Subcutaneous abdominal adipose tissue (tissue), 5 donors: ENCODE measurements around the gene CFAP99.

Source experiments
- H3K27ac ChIP-seq: one replicate; pipeline ENCODE4 v1.7.0; 2013; ENCODE audit warnings: low read depth, mild to moderate bottlenecking, inconsistent platforms, low read length, moderate library complexity
- H3K27me3 ChIP-seq, 5 donors: one replicate each; pipeline ENCODE4 v1.7.0; 2013; ENCODE audit warnings: low read length in 5 of 5, inconsistent platforms in 1 of 5; ENCODE audit not compliant: control insufficient read depth in 5 of 5, insufficient read depth in 4 of 5
- H3K36me3 ChIP-seq, 5 donors: one replicate each; pipeline ENCODE4 v1.7.0; 2013; ENCODE audit warnings: low read length in 5 of 5; ENCODE audit not compliant: control insufficient read depth in 5 of 5, insufficient read depth in 5 of 5
- H3K4me1 ChIP-seq, 5 donors: one replicate each; pipeline ENCODE4 v1.7.0; 2013; ENCODE audit warnings: low read length in 5 of 5, mild to moderate bottlenecking in 3 of 5, moderate library complexity in 1 of 5; ENCODE audit not compliant: control insufficient read depth in 5 of 5, insufficient read depth in 5 of 5
- H3K4me3 ChIP-seq, 5 donors: one replicate each; pipeline ENCODE4 v1.7.0; 2013; ENCODE audit warnings: low read length in 5 of 5, low read depth in 1 of 5
- H3K9ac ChIP-seq, 5 donors: one replicate each; pipeline ENCODE4 v1.7.0; 2013; ENCODE audit warnings: low read length in 5 of 5, mild to moderate bottlenecking in 4 of 5, moderate library complexity in 3 of 5
- H3K9me3 ChIP-seq, 5 donors: one replicate each; pipeline ENCODE4 v1.7.0; 2013; ENCODE audit warnings: low read length in 5 of 5; ENCODE audit not compliant: control insufficient read depth in 5 of 5
- donor health status: healthy.
- donor health status: healthy.
- donor health status: healthy.
- donor health status: healthy.
- donor health status: healthy.

Gene CFAP99

DNA sequence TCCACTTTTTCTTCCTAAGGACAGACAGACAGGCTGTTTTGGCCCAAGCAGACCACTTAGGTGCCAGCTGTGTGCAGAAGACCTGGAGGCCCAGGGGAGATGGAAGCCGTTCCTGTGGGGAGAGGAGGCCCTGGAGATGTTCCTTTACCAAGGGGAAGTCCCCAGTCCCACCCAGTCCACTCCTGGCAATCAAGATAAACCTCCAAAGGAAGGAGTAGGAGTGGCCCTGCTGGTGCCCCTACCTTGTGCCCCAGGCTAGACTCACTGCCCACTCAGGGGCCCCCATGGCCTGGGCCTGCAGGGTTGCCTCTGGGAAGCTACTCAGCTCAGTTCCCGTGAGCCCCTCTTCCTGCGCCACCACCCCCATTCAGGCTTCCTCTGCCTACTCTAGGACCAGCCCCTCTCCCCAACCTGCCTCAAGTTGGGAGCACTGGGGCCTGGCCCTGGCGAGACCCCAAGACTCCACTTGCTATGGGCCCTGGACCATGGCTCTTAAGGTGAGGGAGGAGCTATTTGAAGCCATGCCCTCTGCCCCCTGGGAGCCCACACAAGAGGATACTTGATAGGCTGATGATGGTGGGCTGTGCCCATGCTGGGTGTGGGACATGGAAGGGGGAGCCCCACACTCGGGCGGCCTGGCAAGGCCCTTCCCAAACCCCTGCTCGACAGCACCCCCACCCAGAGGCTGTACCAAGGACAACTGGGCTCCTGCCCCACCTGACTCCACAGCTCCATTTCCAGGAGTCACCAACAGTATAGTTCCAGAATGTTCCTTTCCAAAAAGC is 25.4 kb downstream of the CFAP99 start:
- Histone ChIP-seq H3K4me3 (no peak overlapping the region), H3K36me3 (no peaks in the 10 kb centered on the region), H3K9me3 (peaks cover 0 to 3% (median 0%) of the 10 kb centered on the region in 5 donors), H3K9ac (no peak overlapping the region), H3K4me1 (peaks cover 0 to 5% (median 3%) of the 10 kb centered on the region in 5 donors), H3K27ac (no peak overlapping the region), H3K27me3 (peaks cover 0 to 2% (median 0%) of the 10 kb centered on the region in 5 donors)

DNA sequence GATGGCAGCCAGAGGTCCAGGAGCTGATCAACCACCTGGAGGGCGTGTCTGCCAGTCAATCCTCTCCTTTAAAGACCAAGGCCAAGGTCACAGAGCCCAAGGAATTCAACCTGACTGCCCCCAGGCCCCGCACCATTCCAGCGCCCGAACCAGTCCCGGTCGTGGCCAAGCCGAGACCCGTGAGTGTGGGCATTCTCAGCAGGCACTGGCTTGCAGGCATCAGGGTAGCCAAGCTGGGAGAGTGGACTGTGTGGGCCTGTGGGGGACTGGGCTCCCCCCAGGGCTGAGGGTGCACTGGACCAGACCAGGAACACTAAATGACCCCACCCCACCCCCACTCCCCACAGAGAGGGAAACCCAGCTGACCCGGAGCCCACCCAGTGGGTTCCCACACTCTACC is 26.4 kb downstream of the CFAP99 start:
- Histone ChIP-seq H3K4me3 (no peak overlapping the region), H3K36me3 (no peaks in the 10 kb centered on the region), H3K4me1 (peaks cover 0 to 5% (median 3%) of the 10 kb centered on the region in 5 donors), H3K9me3 (peaks cover 0 to 3% (median 0%) of the 10 kb centered on the region in 5 donors), H3K27me3 (peaks cover 0 to 2% (median 0%) of the 10 kb centered on the region in 5 donors), H3K27ac (no peak overlapping the region), H3K9ac (no peak overlapping the region)

DNA sequence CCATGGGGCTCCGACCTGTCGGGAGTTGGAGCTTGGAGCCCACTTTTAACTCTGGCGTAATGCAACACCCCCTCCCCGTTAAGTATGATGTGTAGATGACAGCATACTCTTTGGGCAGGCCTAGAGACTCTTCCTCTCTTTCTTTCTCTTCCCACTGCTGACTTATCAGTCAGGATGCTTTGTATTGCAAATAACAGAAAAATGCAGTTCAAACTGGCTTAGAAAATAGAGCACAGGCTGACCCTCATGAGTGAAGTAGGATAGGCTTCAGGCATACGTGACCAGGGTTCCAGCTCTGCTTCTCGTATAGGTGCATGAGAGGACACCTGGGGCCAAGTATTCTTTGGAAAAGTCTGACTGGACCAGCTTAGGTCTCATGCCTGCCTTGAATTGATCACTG is 26.8 kb downstream of the CFAP99 start:
- peaks cover 0 to 5% (median 3%) of the 10 kb centered on the region in 5 donors for H3K4me1 ChIP-seq
- no peak overlapping the region for H3K9ac ChIP-seq
- H3K9me3 ChIP-seq = peaks cover 0 to 3% (median 0%) of the 10 kb centered on the region in 5 donors
- H3K27me3 ChIP-seq = peaks cover 0 to 2% (median 0%) of the 10 kb centered on the region in 5 donors
- no peak overlapping the region for H3K4me3 ChIP-seq
- no peaks in the 10 kb centered on the region for H3K36me3 ChIP-seq
- H3K27ac ChIP-seq = no peak overlapping the region

DNA sequence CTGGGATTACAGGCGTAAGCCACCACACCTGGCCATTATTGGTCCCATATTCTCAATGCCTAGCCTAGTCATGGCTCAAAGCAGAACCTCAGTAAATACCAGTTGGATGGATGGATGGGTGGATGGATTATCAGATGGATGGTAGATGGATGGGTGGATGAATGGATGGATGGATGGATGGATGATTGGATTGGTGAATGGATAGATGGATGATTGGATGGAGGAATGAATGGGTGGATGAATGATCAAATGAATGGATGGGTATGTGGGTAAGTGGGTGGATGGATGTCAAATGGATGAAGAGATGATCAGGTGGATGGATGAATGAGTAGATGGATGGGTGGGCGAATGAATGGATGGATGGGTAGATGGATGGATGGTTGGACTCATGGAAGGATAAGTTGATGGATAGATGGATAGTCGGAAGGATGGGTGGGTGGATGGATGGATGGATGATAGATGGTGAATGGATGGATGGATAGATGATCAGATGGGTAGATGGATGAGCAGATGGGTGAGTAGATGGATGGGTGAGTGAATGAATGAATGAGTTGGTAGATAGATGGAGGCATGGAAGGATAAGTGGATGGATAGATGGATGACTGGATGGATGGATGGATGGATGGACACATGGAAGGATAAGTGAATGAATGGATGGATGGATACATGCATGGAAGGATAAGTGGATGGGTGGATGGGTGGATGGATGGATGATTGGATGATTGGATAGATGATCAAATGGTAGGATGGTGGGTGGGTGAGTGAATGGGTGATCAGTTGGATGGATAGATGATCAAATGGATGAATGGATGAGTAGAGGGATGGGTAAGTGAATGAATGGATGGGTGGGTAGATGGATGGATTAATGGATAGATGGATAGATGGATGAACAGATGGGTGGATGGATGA is 28.2 kb downstream of the CFAP99 start:
- H3K4me3 ChIP-seq = no peak overlapping the region
- H3K9ac ChIP-seq = no peak overlapping the region
- H3K27me3 ChIP-seq = peaks cover 0 to 1% (median 0%) of the 10 kb centered on the region in 5 donors

DNA sequence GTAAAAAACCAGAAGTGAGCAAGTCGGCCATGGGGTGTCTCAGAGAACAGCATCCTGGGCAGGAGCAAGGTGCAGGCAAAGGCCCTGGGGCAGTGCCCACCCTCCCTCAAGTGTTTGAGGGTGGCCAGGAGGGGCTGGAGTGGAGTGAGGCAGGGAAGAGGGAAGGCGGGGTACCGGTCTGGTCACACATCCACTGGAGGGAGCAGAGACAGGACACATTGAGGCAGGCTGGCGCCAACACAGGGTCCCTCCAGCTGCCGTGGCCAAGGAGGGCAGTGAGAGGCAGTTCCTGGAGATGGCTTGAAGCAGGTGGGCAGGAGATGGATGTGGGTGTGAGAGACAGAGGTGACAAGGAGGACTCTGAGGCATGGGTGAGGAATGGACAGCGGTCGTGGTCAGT is 29.8 kb downstream of the CFAP99 start:
- no peaks in the 10 kb centered on the region for H3K36me3 ChIP-seq
- no peaks in the 10 kb centered on the region for H3K27me3 ChIP-seq
- no peak overlapping the region for H3K27ac ChIP-seq
- peaks cover 0 to 3% (median 0%) of the 10 kb centered on the region in 5 donors for H3K9me3 ChIP-seq
- no peaks in the 10 kb centered on the region for H3K4me1 ChIP-seq
- H3K4me3 ChIP-seq = no peak overlapping the region
- no peak overlapping the region for H3K9ac ChIP-seq

More for the DNA sequence above, 28.2 kb downstream of the CFAP99 start:
- H3K9me3 ChIP-seq = peaks cover 0 to 3% (median 0%) of the 10 kb centered on the region in 5 donors
- H3K4me1 ChIP-seq = no peaks in the 10 kb centered on the region
- no peaks in the 10 kb centered on the region for H3K36me3 ChIP-seq
- no peak overlapping the region for H3K27ac ChIP-seq

DNA sequence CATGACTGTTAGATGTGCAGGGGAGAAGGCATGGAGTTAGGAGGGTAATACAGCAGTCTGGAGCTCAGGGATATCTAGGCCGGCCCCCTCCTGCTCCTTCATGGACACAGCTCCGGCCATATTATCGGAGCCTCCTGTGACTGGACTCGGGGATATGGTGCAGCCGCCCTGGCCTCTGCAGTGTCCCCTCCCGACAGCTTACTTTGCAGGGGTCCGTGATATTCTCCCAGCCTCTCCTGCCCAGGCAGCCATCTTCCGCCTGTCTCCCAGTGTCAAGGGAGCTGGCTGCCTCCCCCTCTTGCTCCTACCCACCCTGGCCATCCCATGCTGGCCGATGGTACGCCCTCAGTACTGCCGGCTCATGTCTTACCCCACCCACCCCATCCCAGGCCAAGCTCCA is 30.3 kb downstream of the CFAP99 start:
- no peak overlapping the region for H3K9ac ChIP-seq
- H3K4me1 ChIP-seq = no peaks in the 10 kb centered on the region
- peaks cover 0 to 3% (median 0%) of the 10 kb centered on the region in 5 donors for H3K9me3 ChIP-seq
- no peaks in the 10 kb centered on the region for H3K27me3 ChIP-seq
- no peak overlapping the region for H3K27ac ChIP-seq
- H3K4me3 ChIP-seq = no peak overlapping the region
- no peaks in the 10 kb centered on the region for H3K36me3 ChIP-seq

DNA sequence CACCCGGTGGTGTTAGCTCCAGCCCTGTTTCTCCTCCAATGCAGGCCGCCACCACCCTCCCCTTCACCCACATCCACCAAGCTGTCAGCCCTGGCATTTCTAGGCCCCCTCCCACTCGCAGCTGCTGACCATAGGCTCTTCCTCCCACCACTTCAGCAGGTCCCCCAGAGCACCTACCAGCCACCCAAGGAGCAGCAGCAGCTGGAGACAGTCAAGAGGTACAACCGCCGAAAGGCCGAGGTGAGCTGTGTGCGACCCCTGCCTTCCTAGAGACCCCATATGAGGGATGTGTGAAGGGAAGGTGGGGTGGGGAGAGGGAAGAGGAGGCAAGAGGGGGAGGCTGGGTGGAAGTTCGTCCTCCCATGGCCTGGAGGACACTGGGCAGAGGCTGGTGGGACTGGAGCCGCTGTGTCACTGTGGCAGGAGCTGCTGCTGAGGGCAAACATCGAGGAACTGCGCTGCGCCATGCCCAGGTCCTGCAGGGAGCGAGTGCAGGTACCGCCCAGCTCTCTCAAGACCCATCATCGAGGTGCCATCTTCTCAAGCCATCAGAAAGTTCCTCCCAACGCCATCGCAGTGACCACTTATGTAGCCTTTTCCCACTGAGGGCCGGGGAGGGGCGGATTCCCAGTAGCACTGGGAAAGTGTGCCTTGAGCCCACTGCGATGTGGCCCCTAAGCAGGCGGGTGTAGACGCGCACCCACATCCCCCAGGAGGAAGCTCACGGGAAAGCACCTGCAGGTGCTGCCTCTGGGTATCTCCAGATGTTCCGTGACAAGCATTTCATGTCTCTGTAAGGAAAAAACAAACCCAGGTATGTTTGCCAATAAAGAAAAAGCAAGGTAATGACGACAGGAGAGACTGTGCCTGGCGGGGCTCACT is 31.0 kb downstream of the CFAP99 start:
- Histone ChIP-seq H3K9ac (no peak overlapping the region), H3K4me1 (no peaks in the 10 kb centered on the region), H3K27ac (no peak overlapping the region), H3K4me3 (no peak overlapping the region), H3K27me3 (no peaks in the 10 kb centered on the region), H3K36me3 (no peaks in the 10 kb centered on the region), H3K9me3 (peaks cover 0 to 3% (median 0%) of the 10 kb centered on the region in 5 donors)

DNA sequence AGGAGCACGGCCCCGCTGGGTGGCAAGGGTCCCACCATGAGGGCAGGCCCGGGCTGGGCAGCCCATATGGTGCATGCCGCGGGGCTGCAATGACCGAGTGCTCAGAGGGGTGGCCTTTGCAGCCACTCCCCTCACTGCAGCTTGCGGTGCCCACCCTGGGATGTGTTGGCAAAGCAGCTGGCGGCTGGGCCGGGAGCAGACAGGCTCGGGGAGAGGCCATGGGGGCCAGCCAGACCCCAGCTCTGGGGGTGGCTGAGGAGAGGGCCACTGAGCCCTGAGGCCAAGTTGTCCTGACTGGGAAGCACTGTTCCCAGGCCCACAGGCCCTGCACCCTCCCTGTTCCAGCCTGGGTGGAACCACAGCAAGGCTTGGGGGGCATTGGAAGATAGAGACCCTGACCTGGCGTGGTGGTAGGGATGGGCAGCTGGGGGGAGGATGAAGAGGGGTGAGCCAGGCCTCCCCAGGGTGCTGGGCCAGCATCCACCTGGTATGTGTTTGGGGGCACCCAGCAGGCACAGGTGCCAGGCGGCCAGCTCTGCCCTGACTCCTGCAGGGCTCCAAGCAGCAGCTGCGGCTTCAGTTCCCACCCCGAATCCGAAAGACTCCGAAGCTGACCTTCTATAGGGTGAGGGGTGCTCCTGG is 31.8 kb downstream of the CFAP99 start:
- H3K27me3 ChIP-seq = no peaks in the 10 kb centered on the region
- no peak overlapping the region for H3K27ac ChIP-seq
- no peaks in the 10 kb centered on the region for H3K36me3 ChIP-seq
- H3K9me3 ChIP-seq = peaks cover 0 to 3% (median 0%) of the 10 kb centered on the region in 5 donors
- no peak overlapping the region for H3K9ac ChIP-seq
- H3K4me1 ChIP-seq = no peaks in the 10 kb centered on the region
- no peak overlapping the region for H3K4me3 ChIP-seq

DNA sequence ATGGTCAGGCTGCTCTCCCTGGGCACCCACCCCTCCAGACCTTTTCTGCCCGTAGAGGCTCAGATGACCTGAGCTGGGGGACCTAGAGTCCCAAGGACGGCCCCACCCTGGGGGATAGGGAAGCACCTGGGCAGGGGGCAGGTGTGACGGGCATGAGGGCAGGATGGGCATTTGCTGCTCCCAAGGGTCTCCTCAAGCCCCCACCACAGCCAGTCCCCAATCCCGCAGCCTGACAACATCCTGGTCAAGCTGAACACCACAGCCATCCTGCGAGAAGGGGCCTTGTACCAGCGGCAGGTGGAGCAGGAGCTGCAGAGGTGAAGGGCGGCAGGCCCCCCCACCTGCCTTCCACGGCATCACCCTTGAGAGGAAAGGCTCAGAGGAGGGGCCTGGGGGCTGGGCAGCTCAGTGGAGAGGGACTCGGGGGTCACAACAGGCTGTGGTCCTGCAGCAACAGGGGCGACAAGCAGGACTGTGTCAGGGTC is 32.3 kb downstream of the CFAP99 start:
- Histone ChIP-seq H3K27me3 (no peaks in the 10 kb centered on the region), H3K9ac (no peak overlapping the region), H3K36me3 (no peaks in the 10 kb centered on the region), H3K4me1 (no peaks in the 10 kb centered on the region), H3K27ac (no peak overlapping the region), H3K4me3 (no peak overlapping the region), H3K9me3 (peaks cover 0 to 3% (median 0%) of the 10 kb centered on the region in 5 donors)
